ENCODE measurements around the gene ERCC6L. TPM values are rescaled to one million over a fixed set of nuclear protein-coding genes. Genes with fewer than 3 reads are reported as not detected.
"Not testable (repeated sequence)": the region's sequence is repeated elsewhere in the genome, so short reads cannot be mapped to it uniquely, and the experiment has no call there.

Gene ERCC6L
- total RNA-seq, 4 donors from 2014 or later: 0.07 TPM; not detected in 3

DNA sequence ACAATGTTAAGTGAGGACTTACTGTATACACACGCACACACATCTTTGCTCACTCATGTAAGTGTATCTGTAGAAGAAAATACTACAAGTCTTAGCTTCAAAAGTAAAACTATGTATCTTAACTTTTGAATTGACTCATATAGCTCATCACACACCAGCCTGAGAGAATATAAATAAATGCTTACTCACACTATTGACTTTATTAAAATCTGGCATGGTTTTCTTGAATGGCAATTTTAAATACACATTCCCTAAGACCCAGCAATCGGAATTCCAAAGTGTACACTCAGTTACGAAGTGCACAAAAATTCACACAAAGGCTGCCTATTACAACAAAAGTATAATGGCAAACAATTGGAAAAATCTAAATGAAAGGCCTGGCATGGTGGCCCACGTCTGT lies 2.0 kb downstream of the ERCC6L start:
- Histone ChIP-seq H3K27ac (no peak overlapping the region), H3K36me3 (no peaks in the 10 kb centered on the region), H3K4me3 (no peak overlapping the region), H3K4me1 (no peaks in the 10 kb centered on the region), H3K9me3 (no peaks in the 10 kb centered on the region), H3K27me3 (no peaks in the 10 kb centered on the region)
- in situ Hi-C loops (cut with MboI; ENCODE audit: low sequenced_read_pairs in 4 of 4) (loop anchor here in 1 of 4 donors (25.0 kb wide), 1 partner anchor 300 kb away; no protein-coding TSS in a partner anchor), intact Hi-C loops (cut with DNase I; ENCODE audit: low total_unique reads) (no loop called here)
- TF ChIP-seq, protein P1, sequence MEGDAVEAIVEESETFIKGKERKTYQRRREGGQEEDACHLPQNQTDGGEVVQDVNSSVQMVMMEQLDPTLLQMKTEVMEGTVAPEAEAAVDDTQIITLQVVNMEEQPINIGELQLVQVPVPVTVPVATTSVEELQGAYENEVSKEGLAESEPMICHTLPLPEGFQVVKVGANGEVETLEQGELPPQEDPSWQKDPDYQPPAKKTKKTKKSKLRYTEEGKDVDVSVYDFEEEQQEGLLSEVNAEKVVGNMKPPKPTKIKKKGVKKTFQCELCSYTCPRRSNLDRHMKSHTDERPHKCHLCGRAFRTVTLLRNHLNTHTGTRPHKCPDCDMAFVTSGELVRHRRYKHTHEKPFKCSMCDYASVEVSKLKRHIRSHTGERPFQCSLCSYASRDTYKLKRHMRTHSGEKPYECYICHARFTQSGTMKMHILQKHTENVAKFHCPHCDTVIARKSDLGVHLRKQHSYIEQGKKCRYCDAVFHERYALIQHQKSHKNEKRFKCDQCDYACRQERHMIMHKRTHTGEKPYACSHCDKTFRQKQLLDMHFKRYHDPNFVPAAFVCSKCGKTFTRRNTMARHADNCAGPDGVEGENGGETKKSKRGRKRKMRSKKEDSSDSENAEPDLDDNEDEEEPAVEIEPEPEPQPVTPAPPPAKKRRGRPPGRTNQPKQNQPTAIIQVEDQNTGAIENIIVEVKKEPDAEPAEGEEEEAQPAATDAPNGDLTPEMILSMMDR (IDR thresholded peaks at IDR 0.05 in 4 of 5, conservative IDR thresholded peaks at IDR 0.05 in 1 of 5): no peak
- no peak for TF ChIP-seq POLR2A (IDR thresholded peaks at IDR 0.05)
- no peak for ATAC-seq
- no peak for DNase-seq

DNA sequence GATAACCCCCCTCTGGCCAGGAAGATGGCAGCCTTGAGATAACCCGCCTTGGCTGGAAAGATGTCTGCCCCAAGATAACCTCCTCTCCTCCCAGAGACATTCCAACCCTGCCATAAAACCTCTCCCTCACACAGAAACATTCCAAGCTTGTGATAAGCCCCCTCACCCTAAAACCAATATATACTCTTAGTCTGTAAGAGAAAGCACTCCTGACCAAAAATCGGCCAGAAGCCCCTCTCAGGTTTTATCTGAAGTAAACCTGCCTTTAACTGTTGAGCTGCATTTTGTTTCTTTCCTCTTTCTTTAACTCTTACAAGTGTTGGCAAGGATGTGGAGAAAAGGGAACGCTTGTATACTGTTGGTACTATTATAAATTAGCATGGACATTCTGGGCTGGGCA lies 8.5 kb downstream of the ERCC6L start:
- no peak for DNase-seq
- Histone ChIP-seq H3K27ac (no peak overlapping the region), H3K36me3 (no peaks in the 10 kb centered on the region), H3K4me3 (no peak overlapping the region), H3K4me1 (no peaks in the 10 kb centered on the region), H3K27me3 (peaks cover 0 to 7% (median 3%) of the 10 kb centered on the region in 3 donors), H3K9me3 (no peaks in the 10 kb centered on the region)
- in situ Hi-C loops (cut with MboI; ENCODE audit: low sequenced_read_pairs in 4 of 4) (loop anchor here in 1 of 4 donors (25.0 kb wide), 1 partner anchor 307 kb away; no protein-coding TSS in a partner anchor), intact Hi-C loops (cut with DNase I; ENCODE audit: low total_unique reads) (no loop called here)
- ATAC-seq: no peak
- TF ChIP-seq POLR2A (IDR thresholded peaks at IDR 0.05): no peak
- TF ChIP-seq, protein P1 (IDR thresholded peaks at IDR 0.05 in 4 of 5, conservative IDR thresholded peaks at IDR 0.05 in 1 of 5): no peak

DNA sequence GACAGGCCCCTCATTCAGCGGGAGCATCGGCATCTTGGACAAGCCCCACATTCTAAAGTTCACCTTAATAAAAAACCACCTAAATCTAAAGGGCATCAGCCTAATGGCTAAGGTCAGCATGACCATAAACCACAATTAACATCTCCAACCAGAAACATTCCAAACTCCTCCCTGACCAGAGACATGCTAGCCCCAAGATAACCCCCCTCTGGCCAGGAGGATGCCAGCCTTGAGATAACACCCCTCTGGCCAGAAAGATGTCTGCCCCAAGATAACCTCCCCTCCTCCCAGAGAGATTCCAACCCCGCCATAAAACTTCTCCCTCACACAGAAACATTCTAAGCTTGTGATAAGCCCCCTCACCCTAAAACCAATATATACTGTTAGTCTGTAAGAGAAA lies 18.5 kb downstream of the ERCC6L start:
- H3K9me3 ChIP-seq; ATAC-seq; H3K27ac ChIP-seq; DNase-seq; H3K36me3 ChIP-seq; in situ Hi-C loops (cut with MboI; ENCODE audit: low sequenced_read_pairs in 4 of 4); H3K4me3 ChIP-seq; intact Hi-C loops (cut with DNase I; ENCODE audit: low total_unique reads); H3K27me3 ChIP-seq; H3K4me1 ChIP-seq: not testable (repeated sequence)

DNA sequence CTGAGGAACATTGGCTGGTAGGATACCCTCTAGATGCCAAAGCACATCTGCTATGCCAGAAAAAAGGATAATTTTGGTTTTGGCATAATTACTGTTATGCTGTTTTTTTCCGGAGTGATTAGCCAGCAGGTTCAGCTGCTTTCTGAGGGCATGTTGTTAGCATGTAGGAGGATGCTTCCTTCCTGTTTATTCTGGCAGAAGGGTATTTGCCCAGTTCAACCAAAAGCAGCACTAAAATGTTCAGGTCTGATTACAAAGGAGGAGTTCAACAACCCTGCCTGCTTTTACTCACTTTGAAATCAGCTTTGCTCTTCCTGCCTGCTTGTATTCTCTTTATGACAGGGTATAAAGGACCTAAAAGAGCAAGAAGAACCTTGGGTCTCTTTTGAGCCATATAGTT lies 21.9 kb downstream of the ERCC6L start:
- no peak for ATAC-seq
- intact Hi-C loops (cut with DNase I; ENCODE audit: low total_unique reads): no loop called here

DNA sequence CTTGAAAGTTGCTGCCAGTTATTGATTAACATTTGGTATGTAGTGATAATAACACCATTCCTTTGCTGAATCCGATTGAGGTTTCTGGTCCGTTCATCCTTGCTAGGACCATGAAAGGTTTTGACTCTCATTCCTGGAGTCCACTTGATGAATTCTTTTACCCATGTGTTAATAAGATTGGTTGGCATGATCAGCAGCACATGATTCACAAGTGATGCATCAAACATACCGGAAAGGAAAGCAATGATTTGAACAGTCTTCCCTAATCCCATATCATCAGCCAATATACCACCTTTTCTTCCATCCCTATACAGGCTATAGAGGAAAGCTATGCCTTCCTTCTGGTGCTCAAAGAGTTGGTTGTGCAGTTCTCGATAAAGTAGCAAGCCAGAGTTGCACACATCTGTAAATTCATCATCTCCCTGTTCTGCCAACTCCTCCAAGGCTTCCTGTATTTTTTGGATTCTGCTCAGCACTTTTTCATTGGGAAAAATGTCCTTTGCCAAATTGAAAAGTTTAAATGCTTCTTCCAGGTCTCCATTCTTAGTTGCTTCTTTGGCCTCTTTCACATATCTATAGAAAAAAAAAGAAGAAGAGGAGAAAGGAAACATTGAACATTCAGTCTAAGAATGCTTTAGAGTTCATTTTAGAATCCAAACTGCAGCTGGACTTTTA lies 30.6 kb downstream of the ERCC6L start:
- Histone ChIP-seq H3K4me1 (no peaks in the 10 kb centered on the region), H3K27ac (no peak overlapping the region), H3K36me3 (no peaks in the 10 kb centered on the region), H3K27me3 (no peaks in the 10 kb centered on the region), H3K9me3 (no peaks in the 10 kb centered on the region), H3K4me3 (no peak overlapping the region)
- in situ Hi-C loops (cut with MboI; ENCODE audit: low sequenced_read_pairs in 4 of 4) (no loop called here), intact Hi-C loops (cut with DNase I; ENCODE audit: low total_unique reads) (no loop called here)
- TF ChIP-seq, protein P1 (IDR thresholded peaks at IDR 0.05 in 4 of 5, conservative IDR thresholded peaks at IDR 0.05 in 1 of 5): no peak
- no peak for TF ChIP-seq POLR2A (IDR thresholded peaks at IDR 0.05)
- DNase-seq: no peak
- no peak for ATAC-seq

More for the DNA sequence above, 21.9 kb downstream of the ERCC6L start:
- in situ Hi-C loops (cut with MboI; ENCODE audit: low sequenced_read_pairs in 4 of 4): no loop called here
- Histone ChIP-seq H3K4me3 (no peak overlapping the region), H3K4me1 (no peaks in the 10 kb centered on the region), H3K36me3 (no peaks in the 10 kb centered on the region), H3K9me3 (no peaks in the 10 kb centered on the region), H3K27me3 (no peaks in the 10 kb centered on the region), H3K27ac (no peak overlapping the region)
- no peak for TF ChIP-seq POLR2A (IDR thresholded peaks at IDR 0.05)
- TF ChIP-seq, protein P1 (IDR thresholded peaks at IDR 0.05 in 4 of 5, conservative IDR thresholded peaks at IDR 0.05 in 1 of 5): no peak
- DNase-seq: no peak

Data from gastrocnemius medialis (tissue), 4 donors.